ENCODE results near the gene HOXA2. TPM values are rescaled to one million over a fixed set of nuclear protein-coding genes. Genes with fewer than 3 reads are reported as not detected.
A peak's percentile ranks its signal among the peaks of the same experiment; 100 is the strongest.

The HOXA2 gene
- total RNA-seq, 4 donors from 2014 or later = 3.1 to 7.0 (median 5.0) TPM

DNA sequence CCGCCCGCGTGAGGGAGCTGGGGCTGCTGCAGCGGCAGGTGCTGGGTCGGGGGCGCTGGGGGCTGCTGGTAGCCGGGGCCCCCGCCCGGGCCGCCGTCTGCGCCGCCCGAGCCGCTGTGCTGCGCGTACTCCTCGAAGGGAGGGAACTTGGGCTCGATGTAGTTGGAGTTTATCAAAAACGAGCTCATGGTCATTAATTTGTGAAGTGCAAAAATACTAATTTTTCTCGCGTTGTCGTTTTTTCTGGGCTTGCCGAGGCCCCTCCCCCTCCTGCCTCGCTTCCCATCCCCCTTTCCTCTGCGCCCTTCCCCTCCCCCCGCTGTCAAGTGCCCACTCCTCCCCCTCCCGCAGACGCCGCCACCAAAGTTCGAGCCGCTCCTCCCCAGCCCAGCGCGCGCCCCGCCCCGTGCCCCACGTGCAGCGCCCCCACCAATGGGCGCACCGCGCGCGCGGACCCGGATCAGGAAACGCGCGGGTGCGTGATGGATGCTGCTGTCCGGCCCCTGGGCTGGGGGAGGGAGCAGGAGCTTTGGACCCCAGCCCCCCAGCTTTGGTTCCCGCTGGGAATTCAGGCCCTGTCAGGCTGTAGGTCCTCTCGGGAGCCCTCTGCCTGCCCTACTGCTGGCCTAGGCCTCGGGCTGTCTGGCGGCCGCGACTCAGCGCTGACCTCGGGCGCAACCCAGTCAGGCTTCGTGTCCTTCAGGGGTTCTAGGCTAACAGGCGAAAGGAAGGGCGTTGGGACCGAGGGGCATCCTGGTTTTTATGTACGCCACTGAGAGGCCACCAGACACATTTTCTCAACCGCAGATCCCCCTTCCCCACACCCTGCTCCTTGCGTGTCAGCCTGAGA is 28.3 kb upstream of the HOXA2 start, which contains the start of gene HOXA4:
Gene HOXA4, minus strand, starts transcription at position 218 of the 850 bp plus-strand sequence. Its CDS starts 24 bp downstream, at position 194.
- Histone ChIP-seq H3K9me3 (no peaks in the 10 kb centered on the region), H3K27me3 (no peaks in the 10 kb centered on the region), H3K4me1 (peaks cover 16 to 88% (median 27%) of the 10 kb centered on the region in 3 donors), H3K27ac (peak within 1 kb of the TSS; percentile 92 to 99 (median 98)), H3K4me3 (peak within 1 kb of the TSS; percentile 47 to 84), H3K36me3 (no peaks in the 10 kb centered on the region)
- 0% methylated on average over 8 to 14 of the region's 67 CpGs for WGBS, 2 donors (ENCODE audit: low coverage in 1 of 2)
- TF ChIP-seq POLR2AphosphoS5 (IDR thresholded peaks at IDR 0.05) (peak; percentile 73), POLR2A (IDR thresholded peaks at IDR 0.05) (peak; percentile 62 to 80), EP300 (IDR thresholded peaks at IDR 0.05) (no peak)
- TF ChIP-seq, protein P1, sequence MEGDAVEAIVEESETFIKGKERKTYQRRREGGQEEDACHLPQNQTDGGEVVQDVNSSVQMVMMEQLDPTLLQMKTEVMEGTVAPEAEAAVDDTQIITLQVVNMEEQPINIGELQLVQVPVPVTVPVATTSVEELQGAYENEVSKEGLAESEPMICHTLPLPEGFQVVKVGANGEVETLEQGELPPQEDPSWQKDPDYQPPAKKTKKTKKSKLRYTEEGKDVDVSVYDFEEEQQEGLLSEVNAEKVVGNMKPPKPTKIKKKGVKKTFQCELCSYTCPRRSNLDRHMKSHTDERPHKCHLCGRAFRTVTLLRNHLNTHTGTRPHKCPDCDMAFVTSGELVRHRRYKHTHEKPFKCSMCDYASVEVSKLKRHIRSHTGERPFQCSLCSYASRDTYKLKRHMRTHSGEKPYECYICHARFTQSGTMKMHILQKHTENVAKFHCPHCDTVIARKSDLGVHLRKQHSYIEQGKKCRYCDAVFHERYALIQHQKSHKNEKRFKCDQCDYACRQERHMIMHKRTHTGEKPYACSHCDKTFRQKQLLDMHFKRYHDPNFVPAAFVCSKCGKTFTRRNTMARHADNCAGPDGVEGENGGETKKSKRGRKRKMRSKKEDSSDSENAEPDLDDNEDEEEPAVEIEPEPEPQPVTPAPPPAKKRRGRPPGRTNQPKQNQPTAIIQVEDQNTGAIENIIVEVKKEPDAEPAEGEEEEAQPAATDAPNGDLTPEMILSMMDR (IDR thresholded peaks at IDR 0.05) = no peak
- peak; percentile 95 for ATAC-seq

DNA sequence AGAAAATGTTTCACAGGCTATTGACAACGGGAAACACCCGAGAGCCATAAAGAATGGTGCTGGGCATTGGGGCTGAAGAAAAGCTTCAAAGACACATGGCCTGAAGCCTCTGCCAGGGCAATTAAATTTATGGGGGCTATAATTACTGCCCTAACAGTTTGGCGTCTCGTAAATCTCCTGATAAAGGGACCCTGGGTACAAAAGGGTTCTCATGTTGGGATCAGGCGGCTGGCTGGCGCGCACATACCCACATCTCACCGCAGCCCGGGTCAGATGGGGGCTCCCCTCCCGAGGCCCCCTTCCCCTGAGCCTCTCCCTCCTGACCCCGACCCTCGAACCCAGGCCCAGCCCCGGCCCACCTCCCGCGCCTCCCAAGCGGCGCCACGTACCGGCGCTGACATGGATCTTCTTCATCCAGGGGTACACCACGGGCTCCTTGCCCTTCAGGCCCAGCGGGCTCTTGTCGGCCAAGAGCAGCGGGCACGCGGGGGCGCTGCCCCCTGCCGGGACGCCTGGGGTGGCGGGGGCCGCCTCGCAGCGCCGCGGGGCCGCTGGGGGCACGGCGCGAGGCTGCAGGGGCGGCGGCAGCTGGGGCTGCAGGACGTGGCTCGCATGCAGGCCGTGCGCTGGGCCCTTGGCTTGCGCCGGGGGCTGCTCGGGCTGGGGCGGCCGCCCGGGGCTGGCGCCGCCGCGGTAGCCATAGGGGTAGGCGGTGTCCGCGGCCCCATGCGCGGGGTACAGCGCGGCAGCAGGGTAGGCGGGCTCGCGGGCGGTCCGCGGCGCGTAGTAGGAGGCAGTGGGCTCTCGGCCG is 27.5 kb upstream of the HOXA2 start:
- H3K4me1 ChIP-seq = peaks cover 13 to 88% (median 32%) of the 10 kb centered on the region in 3 donors
- no peaks in the 10 kb centered on the region for H3K36me3 ChIP-seq
- no peaks in the 10 kb centered on the region for H3K9me3 ChIP-seq
- 7 to 21% methylated on average over 3 to 15 of the region's 72 CpGs for WGBS, 2 donors (ENCODE audit: low coverage in 1 of 2)
- peak overlapping the region; percentile 92 to 99 (median 98) for H3K27ac ChIP-seq
- peak; percentile 44 for ATAC-seq
- H3K4me3 ChIP-seq = peak overlapping the region; percentile 47 to 84
- TF ChIP-seq EP300 (IDR thresholded peaks at IDR 0.05) (no peak), POLR2A (IDR thresholded peaks at IDR 0.05) (peak; percentile 14 to 22), POLR2AphosphoS5 (IDR thresholded peaks at IDR 0.05) (no peak)
- TF ChIP-seq, protein P1 (IDR thresholded peaks at IDR 0.05) = peak in 3 of 4 experiments; percentile 30 to 56 (median 48)
- H3K27me3 ChIP-seq = no peaks in the 10 kb centered on the region

DNA sequence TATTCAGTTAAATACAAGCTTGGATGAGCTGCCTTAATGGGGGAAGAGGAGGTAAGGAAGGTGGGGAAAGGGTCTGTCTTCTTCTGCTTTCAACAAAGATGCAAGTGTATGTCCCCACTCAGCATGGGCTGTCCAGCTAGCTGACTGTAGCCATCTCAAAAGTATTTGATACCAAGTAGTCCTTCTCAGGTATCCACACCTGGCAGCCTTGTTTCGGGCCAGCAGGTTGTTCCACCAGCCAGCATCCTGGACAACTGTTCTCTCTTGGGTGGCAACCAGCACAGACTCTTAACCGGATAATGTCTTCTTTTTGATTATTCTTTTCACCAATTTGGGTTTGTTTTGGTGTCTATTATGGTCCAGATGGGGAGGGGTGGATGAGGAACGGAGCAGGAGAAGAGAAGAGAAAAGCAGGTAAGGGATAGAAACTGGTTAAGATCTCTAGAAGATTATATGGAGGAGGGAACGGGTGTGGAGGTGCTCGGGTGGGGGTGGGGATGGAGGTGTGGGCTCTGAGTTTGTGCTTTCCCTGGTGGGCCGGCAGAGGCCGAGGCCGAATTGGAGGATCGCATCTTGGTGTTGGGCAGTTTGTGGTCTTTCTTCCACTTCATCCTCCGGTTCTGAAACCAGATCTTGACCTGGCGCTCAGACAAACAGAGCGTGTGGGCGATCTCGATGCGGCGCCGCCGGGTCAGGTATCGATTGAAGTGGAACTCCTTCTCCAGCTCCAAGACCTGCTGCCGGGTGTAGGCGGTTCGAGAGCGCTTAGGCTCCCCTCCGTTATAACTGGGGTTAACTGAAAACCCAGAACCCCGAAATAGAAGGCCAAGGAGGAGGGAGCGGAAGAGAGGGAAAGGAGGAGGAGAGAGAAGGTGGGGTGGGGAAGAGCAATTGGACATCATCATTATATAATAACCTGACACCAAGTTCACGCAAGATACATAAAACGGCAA is 26.6 kb upstream of the HOXA2 start:
- Histone ChIP-seq H3K9me3 (no peaks in the 10 kb centered on the region), H3K4me1 (peaks cover 9 to 86% (median 29%) of the 10 kb centered on the region in 3 donors), H3K4me3 (peak overlapping the region; percentile 47 to 84), H3K36me3 (no peaks in the 10 kb centered on the region), H3K27me3 (no peaks in the 10 kb centered on the region), H3K27ac (peak overlapping the region; percentile 92 to 99 (median 98))
- TF ChIP-seq, protein P1 (IDR thresholded peaks at IDR 0.05) = no peak
- peak; percentile 20 for TF ChIP-seq POLR2AphosphoS5 (IDR thresholded peaks at IDR 0.05)
- TF ChIP-seq POLR2A (IDR thresholded peaks at IDR 0.05) = no peak
- no peak for TF ChIP-seq EP300 (IDR thresholded peaks at IDR 0.05)
- ATAC-seq = no peak
- 12 to 19% methylated on average over 10 to 16 of the region's 28 CpGs for WGBS, 2 donors (ENCODE audit: low coverage in 1 of 2)

DNA sequence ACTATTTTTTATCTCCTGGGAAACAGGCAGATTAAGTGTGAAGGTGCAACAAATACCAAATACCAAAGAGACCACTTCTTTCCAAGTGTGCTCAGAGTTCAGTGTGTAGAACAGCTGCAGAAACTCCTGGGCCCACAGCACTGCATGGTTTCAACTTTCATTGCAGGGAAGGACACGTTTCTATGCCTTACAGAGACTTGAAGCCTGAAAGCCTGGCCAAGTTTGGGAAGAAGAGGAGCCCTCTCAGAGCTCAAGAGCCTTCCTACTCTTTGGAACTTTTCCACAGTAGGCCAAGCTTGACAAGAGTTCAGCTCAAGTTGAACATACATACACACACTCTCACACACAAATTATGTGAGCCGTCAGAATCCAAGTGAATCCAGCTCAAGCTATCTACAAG is 25.6 kb upstream of the HOXA2 start:
- H3K27me3 ChIP-seq = no peaks in the 10 kb centered on the region
- H3K27ac ChIP-seq = peak overlapping the region; percentile 92 to 99 (median 98)
- no peaks in the 10 kb centered on the region for H3K36me3 ChIP-seq
- peaks cover 9 to 86% (median 29%) of the 10 kb centered on the region in 3 donors for H3K4me1 ChIP-seq
- TF ChIP-seq POLR2AphosphoS5 (IDR thresholded peaks at IDR 0.05) = peak; percentile 20
- TF ChIP-seq, protein P1 (IDR thresholded peaks at IDR 0.05) = no peak
- ATAC-seq = no peak
- WGBS, 2 donors (ENCODE audit: low coverage in 1 of 2) = 13 to 17% methylated on average over 2 of the region's 2 CpGs
- no peak overlapping the region for H3K4me3 ChIP-seq
- no peaks in the 10 kb centered on the region for H3K9me3 ChIP-seq
